ENCODE measurements around the gene RNF223. TPM values are rescaled to one million over a fixed set of nuclear protein-coding genes. Genes with fewer than 3 reads are reported as not detected.

RNF223 gene
- total RNA-seq, 4 donors from 2014 or later, result not detected

- intact Hi-C loops (cut with DNase I), result loop anchor here (5.0 kb wide), 1 partner anchor 258 kb away; no protein-coding TSS in a partner anchor
- no peak for DNase-seq (ENCODE audit: extremely low spot score)
- Histone ChIP-seq H3K4me1 (peaks cover 22 to 39% (median 31%) of the 10 kb centered on the region in 4 donors), H3K4me3 (peak overlapping the region in 2 of 4 donors; percentile 55 to 69), H3K36me3 (peaks cover 0 to 6% (median 0%) of the 10 kb centered on the region in 4 donors), H3K27ac (replicated peaks in 1 of 4) (no peak overlapping the region), H3K27me3 (peaks cover 10 to 58% (median 13%) of the 10 kb centered on the region in 4 donors), H3K9me3 (no peaks in the 10 kb centered on the region)
- no peak for TF ChIP-seq POLR2AphosphoS5 (IDR thresholded peaks at IDR 0.05)
- TF ChIP-seq POLR2A (IDR thresholded peaks at IDR 0.05; ENCODE audit: low read depth), result no peak
- TF ChIP-seq EP300 (IDR thresholded peaks at IDR 0.05), result no peak
- no peak for TF ChIP-seq CTCF (IDR thresholded peaks at IDR 0.05)
- WGBS, result no CpG with 5 or more reads among the region's 30 CpGs
Measured at GRCh38 chr1:1034439-1034781, 39.7 kb downstream of the RNF223 start.

GRCh38 chr1:1033731-1034438, 40.2 kb downstream of the RNF223 start:
- Histone ChIP-seq H3K4me3 (peak overlapping the region; percentile 54 to 69 (median 56)), H3K27ac (replicated peaks in 1 of 4) (no peak overlapping the region), H3K9me3 (no peaks in the 10 kb centered on the region), H3K27me3 (peaks cover 10 to 58% (median 13%) of the 10 kb centered on the region in 4 donors), H3K4me1 (peaks cover 19 to 35% (median 27%) of the 10 kb centered on the region in 4 donors), H3K36me3 (peaks cover 0 to 6% (median 0%) of the 10 kb centered on the region in 4 donors)
- TF ChIP-seq EP300 (IDR thresholded peaks at IDR 0.05) (no peak), POLR2AphosphoS5 (IDR thresholded peaks at IDR 0.05) (no peak), POLR2A (IDR thresholded peaks at IDR 0.05; ENCODE audit: low read depth) (no peak), CTCF (IDR thresholded peaks at IDR 0.05) (no peak)
- WGBS, result 23% methylated on average over 28 of the region's 71 CpGs
- intact Hi-C loops (cut with DNase I), result loop anchor here (5.0 kb wide), 1 partner anchor 258 kb away; no protein-coding TSS in a partner anchor
- DNase-seq (ENCODE audit: extremely low spot score), result no peak

GRCh38 chr1:1033009-1033587, 41.0 kb downstream of the RNF223 start:
- DNase-seq (ENCODE audit: extremely low spot score), result no peak
- peak overlapping the region; percentile 54 to 69 (median 56) for H3K4me3 ChIP-seq
- peaks cover 10 to 53% (median 13%) of the 10 kb centered on the region in 4 donors for H3K27me3 ChIP-seq
- no peaks in the 10 kb centered on the region for H3K9me3 ChIP-seq
- H3K27ac ChIP-seq (replicated peaks in 1 of 4), result no peak overlapping the region
- 2% methylated on average over 13 of the region's 73 CpGs for WGBS
- TF ChIP-seq POLR2AphosphoS5 (IDR thresholded peaks at IDR 0.05) (peak in 1 of 2 donors; percentile 42), CTCF (IDR thresholded peaks at IDR 0.05) (peak; percentile 66 to 81 (median 75)), EP300 (IDR thresholded peaks at IDR 0.05) (no peak), POLR2A (IDR thresholded peaks at IDR 0.05; ENCODE audit: low read depth) (no peak)
- peaks cover 0 to 6% (median 0%) of the 10 kb centered on the region in 4 donors for H3K36me3 ChIP-seq
- intact Hi-C loops (cut with DNase I), result loop anchor here (5.0 kb wide), 1 partner anchor 259 kb away; no protein-coding TSS in a partner anchor
- H3K4me1 ChIP-seq, result peaks cover 19 to 35% (median 26%) of the 10 kb centered on the region in 4 donors

- Histone ChIP-seq H3K4me1 (peaks cover 19 to 35% (median 26%) of the 10 kb centered on the region in 4 donors), H3K27me3 (peaks cover 10 to 46% (median 13%) of the 10 kb centered on the region in 4 donors), H3K27ac (replicated peaks in 1 of 4) (no peak overlapping the region), H3K4me3 (peak overlapping the region; percentile 54 to 69 (median 56)), H3K9me3 (no peaks in the 10 kb centered on the region), H3K36me3 (peaks cover 0 to 11% (median 0%) of the 10 kb centered on the region in 4 donors)
- intact Hi-C loops (cut with DNase I), result loop anchor here (5.0 kb wide), 1 partner anchor 260 kb away; no protein-coding TSS in a partner anchor
- TF ChIP-seq CTCF (IDR thresholded peaks at IDR 0.05) (no peak), EP300 (IDR thresholded peaks at IDR 0.05) (no peak), POLR2A (IDR thresholded peaks at IDR 0.05; ENCODE audit: low read depth) (no peak), POLR2AphosphoS5 (IDR thresholded peaks at IDR 0.05) (no peak)
- no peak for DNase-seq (ENCODE audit: extremely low spot score)
- WGBS, result 51% methylated on average over 14 of the region's 16 CpGs
Measured at GRCh38 chr1:1032424-1032823, 41.7 kb downstream of the RNF223 start.

Measured in esophagus muscularis mucosa (tissue), 4 donors.